Measurements from ENCODE around the gene NT5C1A. TPM values are rescaled to one million over a fixed set of nuclear protein-coding genes. Genes with fewer than 3 reads are reported as not detected.

The NT5C1A gene
- polyA plus RNA-seq, 1 donor from 2014 or later: not detected

- H3K4me2 ChIP-seq (ENCODE audit: low read length): no peak overlapping the region
- H3K27ac ChIP-seq (ENCODE audit: low read length): no peak overlapping the region
- peaks cover 28% of the 10 kb centered on the region for H3K27me3 ChIP-seq (ENCODE audit: insufficient read depth, low read depth, low read length)
- H3K36me3 ChIP-seq (ENCODE audit: insufficient read depth, low read length): peaks cover 14% of the 10 kb centered on the region
- no peaks in the 10 kb centered on the region for H3K79me2 ChIP-seq (replicated peaks; ENCODE audit: insufficient read depth, low read length)
- H3K9me3 ChIP-seq (ENCODE audit: low read length): no peaks in the 10 kb centered on the region
- H3F3A ChIP-seq (ENCODE audit: insufficient read depth, low read length, poor library complexity, severe bottlenecking): no peaks in the 10 kb centered on the region
- no peak overlapping the region for H3K4me3 ChIP-seq (ENCODE audit: low read length)
- TF ChIP-seq REST (IDR thresholded peaks at IDR 0.05; ENCODE audit: borderline replicate concordance): no peak
- TF ChIP-seq EZH2 (IDR thresholded peaks at IDR 0.05; ENCODE audit: borderline replicate concordance, insufficient read depth, low read length, poor library complexity, severe bottlenecking): no peak
- TF ChIP-seq POLR2AphosphoS5 (IDR thresholded peaks at IDR 0.05): no peak
- H4K20me1 ChIP-seq (ENCODE audit: insufficient read depth): no peaks in the 10 kb centered on the region
- no peak overlapping the region for H3K9ac ChIP-seq (ENCODE audit: low read length)
- H2AFZ ChIP-seq (ENCODE audit: low read depth, low read length): no peak overlapping the region
- H3K9me2 ChIP-seq (ENCODE audit: insufficient read depth, low read length): no peaks in the 10 kb centered on the region
These were observed 7.9 kb upstream of the NT5C1A start for GRCh38 chr1:39679821-39680220.

- H3K79me2 ChIP-seq (replicated peaks; ENCODE audit: insufficient read depth, low read length): no peaks in the 10 kb centered on the region
- H3K9me2 ChIP-seq (ENCODE audit: insufficient read depth, low read length): no peaks in the 10 kb centered on the region
- H3K27me3 ChIP-seq (ENCODE audit: insufficient read depth, low read depth, low read length): peaks cover 20% of the 10 kb centered on the region
- H3K9ac ChIP-seq (ENCODE audit: low read length): no peak overlapping the region
- H3K9me3 ChIP-seq (ENCODE audit: low read length): no peaks in the 10 kb centered on the region
- no peak overlapping the region for H3K4me3 ChIP-seq (ENCODE audit: low read length)
- no peak overlapping the region for H2AFZ ChIP-seq (ENCODE audit: low read depth, low read length)
- TF ChIP-seq REST (IDR thresholded peaks at IDR 0.05; ENCODE audit: borderline replicate concordance) (no peak), POLR2AphosphoS5 (IDR thresholded peaks at IDR 0.05) (no peak), TAF1 (IDR thresholded peaks at IDR 0.05; ENCODE audit: low read depth) (no peak), EZH2 (IDR thresholded peaks at IDR 0.05; ENCODE audit: borderline replicate concordance, insufficient read depth, low read length, poor library complexity, severe bottlenecking) (no peak), MXI1 (conservative IDR thresholded peaks at IDR 0.05; ENCODE audit: poor library complexity, severe bottlenecking) (no peak), RAD21 (conservative IDR thresholded peaks at IDR 0.05) (no peak), SMC3 (conservative IDR thresholded peaks at IDR 0.05; ENCODE audit: poor library complexity) (no peak), CTCF (IDR thresholded peaks at IDR 0.05; ENCODE audit: poor library complexity, severe bottlenecking) (no peak), EP300 (conservative IDR thresholded peaks at IDR 0.05; ENCODE audit: poor library complexity, severe bottlenecking) (no peak)
- no peak overlapping the region for H3K27ac ChIP-seq (ENCODE audit: low read length)
- H4K20me1 ChIP-seq (ENCODE audit: insufficient read depth): no peaks in the 10 kb centered on the region
- H3K4me2 ChIP-seq (ENCODE audit: low read length): no peak overlapping the region
- H3K36me3 ChIP-seq (ENCODE audit: insufficient read depth, low read length): peaks cover 14% of the 10 kb centered on the region
- no peaks in the 10 kb centered on the region for H3F3A ChIP-seq (ENCODE audit: insufficient read depth, low read length, poor library complexity, severe bottlenecking)
These were observed 7.0 kb upstream of the NT5C1A start for GRCh38 chr1:39678889-39679288.
